Suprapubic skin (tissue), 4 donors: Measurements from ENCODE around the gene GLIS2. TPM values are rescaled to one million over a fixed set of nuclear protein-coding genes. Genes with fewer than 3 reads are reported as not detected.

Experiments used
- DNase-seq, 2 donors: peaks; one replicate each; pipeline ENCODE4 v3.0.0-alpha.2; 2019; ENCODE audit warnings: low spot score in 2 of 2
- H3K27ac ChIP-seq: fragments of 200-600 bp; sonication (generic); one replicate; pipeline ENCODE4 v1.5.1; 2019
- H3K27me3 ChIP-seq: fragments of 200-600 bp; sonication (generic); one replicate; pipeline ENCODE4 v1.5.1; 2019
- H3K36me3 ChIP-seq: fragments of 200-600 bp; sonication (generic); one replicate; pipeline ENCODE4 v1.5.1; 2019
- H3K4me1 ChIP-seq: fragments of 200-600 bp; sonication (generic); one replicate; pipeline ENCODE4 v1.5.1; 2019
- H3K4me3 ChIP-seq: fragments of 200-600 bp; sonication (generic); one replicate; pipeline ENCODE4 v1.5.1; 2019; ENCODE audit warnings: mild to moderate bottlenecking
- H3K9me3 ChIP-seq: fragments of 200-600 bp; sonication (generic); one replicate; pipeline ENCODE4 v1.5.1; 2019
- CTCF ChIP-seq, 2 donors: fragments of 200-600 bp in 1 of 2; fragments of 450-650 bp in 1 of 2; sonication (generic) in 1 of 2; IDR thresholded peaks; one replicate each; pipeline ENCODE4 v1.5.1; 2016 to 2019; ENCODE audit warnings: antibody characterized with exemption in 2 of 2, mild to moderate bottlenecking in 1 of 2, moderate library complexity in 1 of 2
- EP300 ChIP-seq: sonication (generic); formaldehyde crosslinking; IDR thresholded peaks from one replicate; pipeline ENCODE4 v1.6.1; 2017; ENCODE audit warnings: antibody characterized with exemption
- POLR2A ChIP-seq, 2 donors: fragments of 450-650 bp; IDR thresholded peaks; one replicate each; pipeline ENCODE4 v1.6.1; 2017; ENCODE audit warnings: antibody characterized with exemption in 2 of 2, mild to moderate bottlenecking in 2 of 2, moderate library complexity in 2 of 2
- POLR2AphosphoS5 ChIP-seq, 3 donors: sonication (generic); formaldehyde crosslinking; IDR thresholded peaks; one replicate each; pipeline ENCODE4 v1.6.1; 2017; ENCODE audit warnings: antibody characterized with exemption in 3 of 3
- WGBS: methylation state at CpG from one replicate; pipeline ENCODE4 v1.1.5; 2018; 5-methylcytosine and 5-hydroxymethylcytosine counted together
- total RNA-seq, 4 donors: library from RNA; depleted of rRNA; stranded (reverse); fragments of >200 nt; gene quantifications; one replicate each; pipeline ENCODE4 v1.1.0, GENCODE V29; 2016

GLIS2 gene
- total RNA-seq, 4 donors from 2014 or later, result 1.1 to 3.1 (median 2.3) TPM

GRCh38 chr16:4328046-4328781 is 12.3 kb downstream of the GLIS2 start:
- Histone ChIP-seq H3K4me1 (peaks cover 53% of the 10 kb centered on the region), H3K9me3 (no peaks in the 10 kb centered on the region), H3K27me3 (no peaks in the 10 kb centered on the region), H3K36me3 (no peaks in the 10 kb centered on the region), H3K27ac (peak overlapping the region; percentile 67), H3K4me3 (peak overlapping the region; percentile 55)
- TF ChIP-seq POLR2AphosphoS5 (IDR thresholded peaks at IDR 0.05) (peak in 1 of 3 donors; percentile 21), EP300 (no peak), CTCF (IDR thresholded peaks at IDR 0.05) (peak; percentile 25 to 58)
- peak in 1 of 2 donors; percentile 86 for DNase-seq
- WGBS, result 0% methylated on average over 4 of the region's 30 CpGs

- Histone ChIP-seq H3K4me1 (peaks cover 45% of the 10 kb centered on the region), H3K36me3 (peaks cover 2% of the 10 kb centered on the region), H3K4me3 (no peak overlapping the region), H3K27me3 (no peaks in the 10 kb centered on the region), H3K9me3 (no peaks in the 10 kb centered on the region), H3K27ac (peak overlapping the region; percentile 67)
- TF ChIP-seq POLR2A (IDR thresholded peaks at IDR 0.05) (no peak), CTCF (IDR thresholded peaks at IDR 0.05) (no peak), EP300 (no peak), POLR2AphosphoS5 (IDR thresholded peaks at IDR 0.05) (no peak)
- WGBS, result 48% methylated on average over 14 of the region's 17 CpGs
- peak in 1 of 2 donors; percentile 60 for DNase-seq
Observed at GRCh38 chr16:4328782-4329775, 13.2 kb downstream of the GLIS2 start.

- 56% methylated on average over 12 of the region's 14 CpGs for WGBS
- H3K27me3 ChIP-seq, result no peaks in the 10 kb centered on the region
- TF ChIP-seq POLR2AphosphoS5 (IDR thresholded peaks at IDR 0.05), result no peak
- no peak for TF ChIP-seq EP300
- TF ChIP-seq POLR2A (IDR thresholded peaks at IDR 0.05), result no peak
- peak; percentile 88 to 89 for TF ChIP-seq CTCF (IDR thresholded peaks at IDR 0.05)
- no peak overlapping the region for H3K27ac ChIP-seq
- H3K9me3 ChIP-seq, result no peaks in the 10 kb centered on the region
- no peak overlapping the region for H3K4me3 ChIP-seq
- peaks cover 6% of the 10 kb centered on the region for H3K36me3 ChIP-seq
- DNase-seq, result peak; percentile 85 to 93
- H3K4me1 ChIP-seq, result peaks cover 32% of the 10 kb centered on the region
Observed at GRCh38 chr16:4330277-4330874, 14.5 kb downstream of the GLIS2 start.

- H3K27ac ChIP-seq, result no peak overlapping the region
- H3K4me3 ChIP-seq, result no peak overlapping the region
- WGBS, result 79% methylated on average over 12 of the region's 14 CpGs
- no peak for TF ChIP-seq POLR2A (IDR thresholded peaks at IDR 0.05)
- no peak for TF ChIP-seq POLR2AphosphoS5 (IDR thresholded peaks at IDR 0.05)
- no peak for TF ChIP-seq CTCF (IDR thresholded peaks at IDR 0.05)
- TF ChIP-seq EP300, result no peak
- peak in 1 of 2 donors; percentile 55 for DNase-seq
- H3K36me3 ChIP-seq, result peaks cover 20% of the 10 kb centered on the region
- H3K27me3 ChIP-seq, result no peaks in the 10 kb centered on the region
- H3K4me1 ChIP-seq, result peaks cover 26% of the 10 kb centered on the region
- no peaks in the 10 kb centered on the region for H3K9me3 ChIP-seq
Observed at GRCh38 chr16:4332083-4332482, 16.2 kb downstream of the GLIS2 start.
